ENCODE data around the gene SMC5. TPM values are rescaled to one million over a fixed set of nuclear protein-coding genes. Genes with fewer than 3 reads are reported as not detected.

Gene SMC5
- total and polyA plus RNA-seq, 7 donors = 11.4 to 31.6 (median 20.1) TPM

DNA sequence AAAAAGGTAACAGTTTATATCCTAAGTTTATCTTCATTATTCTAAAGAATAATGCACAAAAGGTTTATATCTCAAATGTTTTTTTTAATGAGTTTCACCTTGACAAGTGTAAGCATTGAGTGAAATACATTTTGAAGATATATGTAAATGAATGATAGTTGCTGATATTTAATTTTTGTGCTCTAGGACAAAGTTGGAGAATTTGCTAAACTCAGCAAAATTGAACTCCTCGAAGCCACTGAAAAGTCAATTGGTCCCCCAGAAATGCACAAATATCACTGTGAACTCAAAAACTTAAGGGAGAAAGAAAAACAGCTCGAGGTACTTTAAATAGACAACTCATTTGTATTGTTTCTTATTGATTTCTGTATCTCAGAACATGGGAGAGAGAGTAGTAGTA, 19.5 kb downstream of the SMC5 start:
- no peak overlapping the region for H3K27ac ChIP-seq
- peaks cover 0 to 50% (median 3%) of the 10 kb centered on the region in 4 donors for H3K36me3 ChIP-seq
- no peaks in the 10 kb centered on the region for H3K27me3 ChIP-seq
- H3K9me3 ChIP-seq = no peaks in the 10 kb centered on the region
- no peak for DNase-seq
- WGBS, 2 donors = 95 to 96% methylated on average over 2 of the region's 2 CpGs
- TF ChIP-seq EP300 (IDR thresholded peaks at IDR 0.05) (no peak), POLR2A (IDR thresholded peaks at IDR 0.05) (no peak), POLR2AphosphoS5 (IDR thresholded peaks at IDR 0.05) (no peak)
- TF ChIP-seq, protein P1, sequence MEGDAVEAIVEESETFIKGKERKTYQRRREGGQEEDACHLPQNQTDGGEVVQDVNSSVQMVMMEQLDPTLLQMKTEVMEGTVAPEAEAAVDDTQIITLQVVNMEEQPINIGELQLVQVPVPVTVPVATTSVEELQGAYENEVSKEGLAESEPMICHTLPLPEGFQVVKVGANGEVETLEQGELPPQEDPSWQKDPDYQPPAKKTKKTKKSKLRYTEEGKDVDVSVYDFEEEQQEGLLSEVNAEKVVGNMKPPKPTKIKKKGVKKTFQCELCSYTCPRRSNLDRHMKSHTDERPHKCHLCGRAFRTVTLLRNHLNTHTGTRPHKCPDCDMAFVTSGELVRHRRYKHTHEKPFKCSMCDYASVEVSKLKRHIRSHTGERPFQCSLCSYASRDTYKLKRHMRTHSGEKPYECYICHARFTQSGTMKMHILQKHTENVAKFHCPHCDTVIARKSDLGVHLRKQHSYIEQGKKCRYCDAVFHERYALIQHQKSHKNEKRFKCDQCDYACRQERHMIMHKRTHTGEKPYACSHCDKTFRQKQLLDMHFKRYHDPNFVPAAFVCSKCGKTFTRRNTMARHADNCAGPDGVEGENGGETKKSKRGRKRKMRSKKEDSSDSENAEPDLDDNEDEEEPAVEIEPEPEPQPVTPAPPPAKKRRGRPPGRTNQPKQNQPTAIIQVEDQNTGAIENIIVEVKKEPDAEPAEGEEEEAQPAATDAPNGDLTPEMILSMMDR (IDR thresholded peaks at IDR 0.05) = no peak
- H3K4me3 ChIP-seq = no peak overlapping the region
- H3K4me1 ChIP-seq = no peaks in the 10 kb centered on the region
- intact Hi-C loops (cut with DNase I) = no loop called here

DNA sequence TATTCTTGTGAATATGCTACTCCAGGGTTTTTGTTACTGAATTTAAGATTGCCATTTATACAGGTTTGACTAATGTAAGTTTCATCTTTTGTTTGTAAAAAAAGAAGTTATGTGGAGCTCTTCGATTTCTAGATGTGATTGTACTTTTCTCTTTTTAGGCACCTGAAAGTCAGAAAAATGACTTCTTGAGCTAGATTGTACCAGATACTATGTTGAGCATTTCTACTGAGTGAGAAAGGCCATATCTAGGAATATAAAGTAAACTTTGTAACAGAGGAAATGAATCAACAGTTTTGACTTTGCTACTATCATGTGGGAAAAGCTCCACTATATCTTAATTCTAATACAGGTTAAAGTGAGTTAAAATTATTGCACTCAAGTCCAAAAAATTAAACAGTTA, 25.1 kb downstream of the SMC5 start:
- H3K36me3 ChIP-seq = peaks cover 0 to 53% (median 3%) of the 10 kb centered on the region in 4 donors
- H3K4me3 ChIP-seq = no peak overlapping the region
- no peaks in the 10 kb centered on the region for H3K27me3 ChIP-seq
- no peaks in the 10 kb centered on the region for H3K9me3 ChIP-seq
- intact Hi-C loops (cut with DNase I) = no loop called here
- TF ChIP-seq POLR2AphosphoS5 (IDR thresholded peaks at IDR 0.05) (no peak), POLR2A (IDR thresholded peaks at IDR 0.05) (no peak), EP300 (IDR thresholded peaks at IDR 0.05) (no peak)
- TF ChIP-seq, protein P1 (IDR thresholded peaks at IDR 0.05) = no peak
- DNase-seq = no peak
- peaks cover 0 to 25% (median 16%) of the 10 kb centered on the region in 4 donors for H3K4me1 ChIP-seq
- WGBS, 2 donors = 82 to 89% methylated on average over 1 of the region's 1 CpG
- no peak overlapping the region for H3K27ac ChIP-seq

DNA sequence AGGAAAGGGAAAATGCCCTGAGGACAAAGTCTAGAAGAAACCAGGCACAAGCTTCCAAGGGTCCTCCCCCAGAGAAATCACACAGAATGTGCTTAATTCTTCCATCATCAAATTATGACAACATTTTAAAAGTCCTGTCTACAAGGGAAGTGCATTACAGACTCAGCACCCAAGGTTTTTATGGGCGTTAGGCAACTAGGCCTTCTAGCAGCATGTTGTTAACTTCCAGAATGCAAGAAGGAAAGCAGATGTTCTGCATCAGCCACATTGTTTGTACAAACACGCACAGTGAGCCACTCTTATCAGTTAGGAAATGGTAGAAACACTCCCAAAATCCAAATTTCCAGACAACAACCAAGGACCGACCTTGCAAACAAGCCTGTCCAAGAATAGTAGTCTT, 26.5 kb downstream of the SMC5 start:
- peak overlapping the region in 3 of 4 donors; percentile 28 to 44 (median 44) for H3K27ac ChIP-seq
- peaks cover 0 to 39% (median 3%) of the 10 kb centered on the region in 4 donors for H3K36me3 ChIP-seq
- TF ChIP-seq EP300 (IDR thresholded peaks at IDR 0.05) = no peak
- peak in 2 of 4 donors; percentile 28 to 49 for TF ChIP-seq POLR2AphosphoS5 (IDR thresholded peaks at IDR 0.05)
- peaks cover 0 to 25% (median 16%) of the 10 kb centered on the region in 4 donors for H3K4me1 ChIP-seq
- 70 to 71% methylated on average over 3 of the region's 3 CpGs for WGBS, 2 donors
- DNase-seq = no peak
- no peaks in the 10 kb centered on the region for H3K27me3 ChIP-seq
- intact Hi-C loops (cut with DNase I) = no loop called here
- H3K9me3 ChIP-seq = no peaks in the 10 kb centered on the region
- H3K4me3 ChIP-seq = no peak overlapping the region

DNA sequence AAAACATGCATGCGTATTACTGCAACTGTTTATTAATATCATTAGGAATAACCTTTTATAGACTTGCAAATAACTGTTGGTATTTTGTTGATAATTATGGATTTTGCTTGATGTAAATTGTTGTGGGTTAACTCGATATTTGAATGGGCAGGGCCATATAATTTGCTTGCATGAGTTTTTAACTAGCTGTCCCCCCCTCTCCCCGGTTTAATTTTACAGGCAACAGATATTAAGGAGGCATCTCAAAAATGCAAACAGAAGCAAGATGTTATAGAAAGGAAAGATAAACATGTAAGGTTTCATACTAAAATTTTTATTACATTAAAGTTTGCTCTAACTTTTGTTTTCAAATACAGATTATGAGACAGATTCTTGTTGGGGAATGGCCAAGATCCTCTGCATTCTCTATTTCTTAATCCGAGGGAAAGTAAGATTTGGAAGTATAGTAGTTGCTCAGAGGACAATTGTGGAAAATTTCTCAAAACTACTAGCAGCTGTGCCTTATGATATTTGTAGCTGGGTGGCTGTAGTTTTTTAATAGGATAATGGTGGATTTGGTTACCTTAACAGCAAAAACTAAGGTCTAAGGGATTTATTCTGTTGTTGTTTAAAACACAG, 27.3 kb downstream of the SMC5 start:
- Histone ChIP-seq H3K4me3 (no peak overlapping the region), H3K27ac (peak overlapping the region in 2 of 4 donors; percentile 44), H3K27me3 (no peaks in the 10 kb centered on the region), H3K4me1 (peaks cover 0 to 25% (median 16%) of the 10 kb centered on the region in 4 donors), H3K36me3 (peaks cover 0 to 31% (median 3%) of the 10 kb centered on the region in 4 donors), H3K9me3 (no peaks in the 10 kb centered on the region)
- WGBS, 2 donors = 83 to 84% methylated on average over 4 of the region's 4 CpGs
- DNase-seq = no peak
- TF ChIP-seq POLR2A (IDR thresholded peaks at IDR 0.05) = no peak
- intact Hi-C loops (cut with DNase I) = no loop called here

DNA sequence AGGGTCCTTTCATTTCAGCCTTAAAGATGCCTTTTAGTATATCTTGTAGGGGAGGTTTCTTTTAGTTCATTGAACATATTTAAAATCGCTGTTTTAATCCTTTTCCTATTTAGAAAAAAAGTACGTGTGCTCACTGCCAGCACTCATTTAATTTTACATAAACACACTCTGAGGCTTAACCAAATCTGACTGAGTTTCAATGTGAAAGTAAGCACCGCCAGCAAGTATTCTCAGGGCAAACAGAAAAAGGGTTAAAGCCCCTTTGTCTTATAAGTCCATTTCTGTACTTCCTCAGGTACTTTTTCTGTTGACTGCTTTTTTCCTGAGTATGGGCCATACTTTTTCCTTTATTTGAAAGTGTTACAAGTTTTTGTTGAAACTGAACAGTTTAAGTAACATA, 31.8 kb downstream of the SMC5 start:
- no peak overlapping the region for H3K27ac ChIP-seq

More for the DNA sequence above, 31.8 kb downstream of the SMC5 start:
- intact Hi-C loops (cut with DNase I) = no loop called here
- WGBS, 2 donors = 80 to 87% methylated on average over 3 of the region's 3 CpGs
- H3K9me3 ChIP-seq = no peaks in the 10 kb centered on the region
- H3K4me1 ChIP-seq = peaks cover 0 to 9% (median 7%) of the 10 kb centered on the region in 4 donors
- no peak for DNase-seq
- no peaks in the 10 kb centered on the region for H3K27me3 ChIP-seq
- no peak for TF ChIP-seq POLR2A (IDR thresholded peaks at IDR 0.05)
- TF ChIP-seq, protein P1 (IDR thresholded peaks at IDR 0.05) = no peak
- no peak for TF ChIP-seq POLR2AphosphoS5 (IDR thresholded peaks at IDR 0.05)
- no peak for TF ChIP-seq EP300 (IDR thresholded peaks at IDR 0.05)
- H3K36me3 ChIP-seq = peaks cover 0 to 19% (median 5%) of the 10 kb centered on the region in 4 donors
- no peak overlapping the region for H3K4me3 ChIP-seq

All from sigmoid colon (tissue), 7 donors.